Gastroesophageal sphincter (tissue), 4 donors: ENCODE results near the gene COPS9. TPM values are rescaled to one million over a fixed set of nuclear protein-coding genes. Genes with fewer than 3 reads are reported as not detected.

Source experiments
- ATAC-seq: fragments of 150-250 bp; one replicate; pipeline ENCODE4 v1.9.1; 2016; ENCODE audit warnings: mild to moderate bottlenecking, moderate library complexity
- H3K27ac ChIP-seq, 4 donors: fragments of 200-600 bp; sonication (generic) in 3 of 4; 1 replicate in 3 of 4; 2 replicates in 1 of 4; pipeline ENCODE4 v1.5.1; 2016 to 2019
- H3K27me3 ChIP-seq: fragments of 200-600 bp; sonication (generic); one replicate; pipeline ENCODE4 v1.5.1; 2019
- H3K36me3 ChIP-seq, 2 donors: fragments of 200-600 bp; sonication (generic); one replicate each; pipeline ENCODE4 v1.5.1; 2019; ENCODE audit warnings: control low read depth in 1 of 2
- H3K4me1 ChIP-seq, 3 donors: fragments of 200-600 bp; sonication (generic); 1 replicate in 2 of 3; 2 replicates in 1 of 3; pipeline ENCODE4 v1.5.1; 2016 to 2019; ENCODE audit warnings: control low read depth in 2 of 3
- H3K4me3 ChIP-seq, 2 donors: fragments of 200-600 bp; sonication (generic); one replicate each; pipeline ENCODE4 v1.5.1; 2019; ENCODE audit warnings: mild to moderate bottlenecking in 1 of 2, moderate library complexity in 1 of 2
- H3K9me3 ChIP-seq, 3 donors: fragments of 200-600 bp; sonication (generic); one replicate each; pipeline ENCODE4 v1.5.1; 2017 to 2019; ENCODE audit warnings: control low read depth in 2 of 3
- EP300 ChIP-seq: sonication (generic); formaldehyde crosslinking; IDR thresholded peaks from one replicate; pipeline ENCODE4 v1.6.1; 2017; ENCODE audit warnings: antibody characterized with exemption, mild to moderate bottlenecking
- POLR2A ChIP-seq, 2 donors: fragments of 450-650 bp; IDR thresholded peaks; one replicate each; pipeline ENCODE4 v1.6.1; 2017; ENCODE audit warnings: antibody characterized with exemption in 2 of 2, mild to moderate bottlenecking in 2 of 2, moderate library complexity in 1 of 2
- POLR2AphosphoS5 ChIP-seq: sonication (generic); formaldehyde crosslinking; IDR thresholded peaks from one replicate; pipeline ENCODE4 v1.6.1; 2017; ENCODE audit warnings: antibody characterized with exemption
- WGBS, 2 donors: methylation state at CpG; one replicate each; pipeline ENCODE4 v1.1.5; 2018; ENCODE audit warnings: low coverage in 1 of 2; 5-methylcytosine and 5-hydroxymethylcytosine counted together
- total RNA-seq, 4 donors: library from RNA; depleted of rRNA; stranded (reverse); fragments of >200 nt; gene quantifications; one replicate each; pipeline ENCODE4 v1.1.0, GENCODE V29; 2016
- TF ChIP-seq, protein P1 (sequence below), 4 experiments: fragments of 200-600 bp in 2 of 4; fragments of 450-650 bp in 2 of 4; sonication (generic) in 1 of 4; IDR thresholded peaks; one replicate each; pipeline ENCODE4 v1.5.1; 2017 to 2019; ENCODE audit warnings: antibody characterized with exemption in 4 of 4, mild to moderate bottlenecking in 2 of 4, moderate library complexity in 2 of 4

COPS9 gene
- total RNA-seq, 4 donors from 2014 or later, result 151 to 252 (median 169) TPM

DNA sequence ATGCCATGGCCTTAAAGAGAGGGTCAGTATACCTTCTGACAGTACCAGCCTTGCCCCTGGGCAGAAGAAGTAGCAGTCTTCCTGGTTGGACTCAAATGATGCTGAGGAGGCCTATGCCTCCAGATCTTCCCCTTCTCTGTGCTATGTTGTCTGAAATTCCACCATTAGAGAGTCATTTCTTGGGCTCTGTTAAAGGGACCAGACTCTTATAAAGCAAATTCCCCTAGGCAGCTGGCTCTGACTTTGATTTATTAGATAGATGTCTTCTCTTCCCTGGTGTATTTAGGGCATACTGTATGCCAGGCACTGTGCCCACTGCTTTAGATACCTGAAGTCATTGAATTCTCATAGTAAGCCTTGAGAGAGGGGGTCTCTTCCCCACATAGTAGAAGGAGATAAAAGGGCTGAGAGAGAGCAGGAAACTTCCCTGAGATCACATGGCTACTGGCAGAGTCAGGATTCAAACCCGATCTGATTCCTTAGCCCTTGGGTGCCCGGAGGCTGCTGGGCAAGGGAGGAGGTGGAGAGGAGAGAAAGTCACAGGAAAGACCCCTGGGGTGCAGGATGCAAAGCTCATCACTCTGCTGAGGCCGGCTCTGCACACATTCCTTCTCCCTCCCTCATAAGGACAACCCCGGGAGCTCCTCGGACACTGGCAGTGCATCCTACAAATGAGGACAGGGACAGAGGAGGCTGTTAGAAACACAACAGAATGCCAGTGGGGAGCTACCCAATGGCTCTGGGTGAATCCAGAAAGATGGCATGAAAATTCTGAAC lies 23.0 kb downstream of the COPS9 start:
- 20 to 23% methylated on average over 1 to 4 of the region's 5 CpGs for WGBS, 2 donors
- TF ChIP-seq POLR2AphosphoS5 (no peak), POLR2A (IDR thresholded peaks at IDR 0.05) (no peak)
- TF ChIP-seq, protein P1, sequence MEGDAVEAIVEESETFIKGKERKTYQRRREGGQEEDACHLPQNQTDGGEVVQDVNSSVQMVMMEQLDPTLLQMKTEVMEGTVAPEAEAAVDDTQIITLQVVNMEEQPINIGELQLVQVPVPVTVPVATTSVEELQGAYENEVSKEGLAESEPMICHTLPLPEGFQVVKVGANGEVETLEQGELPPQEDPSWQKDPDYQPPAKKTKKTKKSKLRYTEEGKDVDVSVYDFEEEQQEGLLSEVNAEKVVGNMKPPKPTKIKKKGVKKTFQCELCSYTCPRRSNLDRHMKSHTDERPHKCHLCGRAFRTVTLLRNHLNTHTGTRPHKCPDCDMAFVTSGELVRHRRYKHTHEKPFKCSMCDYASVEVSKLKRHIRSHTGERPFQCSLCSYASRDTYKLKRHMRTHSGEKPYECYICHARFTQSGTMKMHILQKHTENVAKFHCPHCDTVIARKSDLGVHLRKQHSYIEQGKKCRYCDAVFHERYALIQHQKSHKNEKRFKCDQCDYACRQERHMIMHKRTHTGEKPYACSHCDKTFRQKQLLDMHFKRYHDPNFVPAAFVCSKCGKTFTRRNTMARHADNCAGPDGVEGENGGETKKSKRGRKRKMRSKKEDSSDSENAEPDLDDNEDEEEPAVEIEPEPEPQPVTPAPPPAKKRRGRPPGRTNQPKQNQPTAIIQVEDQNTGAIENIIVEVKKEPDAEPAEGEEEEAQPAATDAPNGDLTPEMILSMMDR (IDR thresholded peaks at IDR 0.05), result no peak
- no peak overlapping the region for H3K4me3 ChIP-seq
- no peak overlapping the region for H3K27ac ChIP-seq
- H3K9me3 ChIP-seq, result peaks cover 0 to 4% (median 0%) of the 10 kb centered on the region in 3 donors
- H3K4me1 ChIP-seq, result no peaks in the 10 kb centered on the region
- ATAC-seq, result no peak
- H3K27me3 ChIP-seq, result peaks cover 48% of the 10 kb centered on the region
- no peaks in the 10 kb centered on the region for H3K36me3 ChIP-seq

DNA sequence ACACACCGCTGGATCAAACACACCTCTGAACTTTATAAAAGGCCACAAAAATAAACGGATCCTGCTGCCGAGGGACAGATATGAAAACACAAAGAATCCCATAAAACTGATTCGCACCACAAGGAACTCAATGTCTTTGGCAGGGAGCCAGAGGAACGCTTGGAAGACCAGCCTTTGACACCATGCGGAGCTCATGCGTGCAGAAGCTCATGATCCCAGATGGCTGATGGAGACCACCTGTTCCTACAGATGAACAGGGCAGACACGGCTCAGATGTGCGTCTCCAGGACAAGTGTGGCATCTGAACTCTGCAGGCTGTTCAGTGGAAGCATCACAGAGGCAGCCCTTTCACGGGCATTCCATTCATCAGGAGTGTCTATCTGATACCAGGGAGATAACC lies 24.9 kb downstream of the COPS9 start:
- H3K9me3 ChIP-seq, result peaks cover 0 to 4% (median 0%) of the 10 kb centered on the region in 3 donors
- TF ChIP-seq EP300 (no peak), POLR2A (IDR thresholded peaks at IDR 0.05) (no peak), POLR2AphosphoS5 (no peak)
- TF ChIP-seq, protein P1 (IDR thresholded peaks at IDR 0.05), result no peak
- H3K27ac ChIP-seq, result no peak overlapping the region
- no peak overlapping the region for H3K4me3 ChIP-seq
- ATAC-seq, result no peak
- no peaks in the 10 kb centered on the region for H3K36me3 ChIP-seq
- peaks cover 64% of the 10 kb centered on the region for H3K27me3 ChIP-seq
- 21 to 33% methylated on average over 7 to 10 of the region's 10 CpGs for WGBS, 2 donors
- H3K4me1 ChIP-seq, result no peaks in the 10 kb centered on the region

DNA sequence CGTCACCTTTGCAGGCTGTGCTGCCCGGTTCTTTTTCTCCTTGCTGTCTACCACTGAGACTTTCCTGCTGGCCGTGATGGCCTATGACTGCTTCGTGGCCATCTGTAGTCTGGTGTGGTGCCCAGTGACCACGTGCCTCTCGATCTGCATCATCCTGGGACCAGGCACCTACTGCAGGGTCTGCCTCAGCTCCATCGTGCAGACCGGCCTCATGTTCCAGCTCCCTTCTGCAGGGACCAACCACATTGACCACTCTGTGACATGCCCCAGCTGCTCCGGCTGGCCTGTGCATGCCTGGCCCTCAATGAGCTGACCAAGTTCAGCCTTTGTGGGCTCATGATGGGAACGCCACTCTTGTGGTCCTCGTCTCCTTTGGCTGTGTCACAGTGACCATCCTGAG lies 26.7 kb downstream of the COPS9 start:
- no peaks in the 10 kb centered on the region for H3K36me3 ChIP-seq
- H3K27ac ChIP-seq, result no peak overlapping the region
- no peaks in the 10 kb centered on the region for H3K9me3 ChIP-seq
- H3K4me3 ChIP-seq, result no peak overlapping the region
- ATAC-seq, result no peak
- peaks cover 74% of the 10 kb centered on the region for H3K27me3 ChIP-seq
- WGBS, 2 donors, result 68 to 76% methylated on average over 6 to 8 of the region's 11 CpGs
- TF ChIP-seq POLR2AphosphoS5 (no peak), EP300 (no peak), POLR2A (IDR thresholded peaks at IDR 0.05) (no peak)
- TF ChIP-seq, protein P1 (IDR thresholded peaks at IDR 0.05), result no peak
- H3K4me1 ChIP-seq, result no peaks in the 10 kb centered on the region

DNA sequence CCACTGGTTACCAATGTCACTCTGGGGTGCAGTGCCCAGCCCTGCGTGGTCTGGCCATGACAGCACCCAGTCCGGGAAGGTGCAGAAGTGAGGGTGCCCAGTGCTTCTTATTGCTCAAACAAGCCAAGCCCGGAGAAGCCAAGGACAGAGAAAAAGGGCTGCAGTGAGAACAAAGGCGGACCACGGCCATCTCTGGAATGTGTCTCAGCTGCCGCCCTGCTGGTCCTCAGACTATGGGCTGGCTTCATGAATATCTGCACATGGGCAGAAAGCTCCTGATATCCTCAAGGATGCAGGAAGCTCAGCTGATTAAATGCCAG lies 28.7 kb downstream of the COPS9 start:
- Histone ChIP-seq H3K36me3 (no peaks in the 10 kb centered on the region), H3K27ac (no peak overlapping the region), H3K4me3 (no peak overlapping the region), H3K9me3 (no peaks in the 10 kb centered on the region), H3K4me1 (no peaks in the 10 kb centered on the region), H3K27me3 (peaks cover 61% of the 10 kb centered on the region)
- 80% methylated on average over 1 of the region's 6 CpGs; no CpG with 5 or more reads in 1 of the 2 donors for WGBS, 2 donors
- ATAC-seq, result no peak
- TF ChIP-seq POLR2AphosphoS5 (no peak), POLR2A (IDR thresholded peaks at IDR 0.05) (no peak), EP300 (no peak)
- TF ChIP-seq, protein P1 (IDR thresholded peaks at IDR 0.05), result no peak
